ELF-1 (cell line): ENCODE data around the gene PPP1R12B.
A peak's percentile ranks its signal among the peaks of the same experiment; 100 is the strongest.
"Not testable (repeated sequence)": the region's sequence is repeated elsewhere in the genome, so short reads cannot be mapped to it uniquely, and the experiment has no call there.

Experiments used
- DNase-seq: peaks from one replicate; pipeline ENCODE4 v3.0.0-alpha.2; 2016; ENCODE audit warnings: low read depth, low spot score

The PPP1R12B gene

DNA sequence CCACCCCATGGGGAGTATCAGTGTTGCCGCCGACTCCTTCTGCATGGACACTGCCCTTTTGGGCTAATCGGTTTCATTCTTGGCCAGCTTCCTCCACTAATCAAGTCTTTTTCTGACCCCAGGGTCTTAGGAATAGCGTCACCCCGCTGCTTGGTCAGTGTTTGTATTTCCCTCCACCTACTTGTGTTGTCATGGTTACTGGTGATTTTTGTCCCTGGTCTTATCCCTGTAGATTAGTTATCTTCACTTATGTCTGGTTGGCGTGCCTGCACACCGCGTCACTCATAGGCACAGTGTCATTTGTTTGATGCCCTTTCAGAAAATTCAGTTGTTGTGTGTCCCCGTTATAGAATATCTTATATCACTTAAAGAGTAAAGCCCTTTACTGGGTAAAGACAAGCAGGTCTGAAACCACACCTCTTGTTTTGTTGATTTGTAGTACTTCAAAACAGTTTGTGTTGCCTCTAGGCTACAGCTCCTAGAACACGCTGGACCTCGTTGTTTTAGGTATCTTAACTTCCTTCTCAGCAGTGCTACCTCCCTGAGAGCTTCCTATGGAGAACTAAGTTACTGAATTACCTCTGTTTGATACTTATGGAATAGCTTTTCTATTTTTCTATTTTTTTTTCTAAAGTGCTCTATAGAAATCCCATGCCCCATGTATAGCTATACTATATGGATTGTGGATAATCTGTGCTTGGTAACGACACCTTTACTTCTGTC lies 868 bp downstream of the PPP1R12B start:
- no peak for DNase-seq

DNA sequence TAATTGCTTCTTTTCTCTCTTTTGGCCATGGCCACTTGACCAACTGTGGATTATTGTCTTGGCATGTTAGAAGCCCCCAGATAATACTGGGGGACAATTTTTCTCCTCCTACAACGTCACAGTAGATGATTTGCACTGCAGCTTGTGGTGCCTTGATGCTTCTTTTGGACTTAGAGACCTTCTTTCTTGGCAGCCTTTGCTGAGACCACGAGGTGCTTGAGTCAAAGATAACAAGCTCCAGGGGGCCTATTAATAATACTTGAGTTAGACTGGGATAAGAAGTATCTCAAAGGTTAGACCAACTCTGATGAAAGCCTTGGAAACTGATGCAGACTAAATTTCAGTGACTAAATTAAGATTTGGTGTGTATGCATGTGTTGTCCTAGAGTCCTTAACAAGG lies 3.2 kb downstream of the PPP1R12B start:
- no peak for DNase-seq

DNA sequence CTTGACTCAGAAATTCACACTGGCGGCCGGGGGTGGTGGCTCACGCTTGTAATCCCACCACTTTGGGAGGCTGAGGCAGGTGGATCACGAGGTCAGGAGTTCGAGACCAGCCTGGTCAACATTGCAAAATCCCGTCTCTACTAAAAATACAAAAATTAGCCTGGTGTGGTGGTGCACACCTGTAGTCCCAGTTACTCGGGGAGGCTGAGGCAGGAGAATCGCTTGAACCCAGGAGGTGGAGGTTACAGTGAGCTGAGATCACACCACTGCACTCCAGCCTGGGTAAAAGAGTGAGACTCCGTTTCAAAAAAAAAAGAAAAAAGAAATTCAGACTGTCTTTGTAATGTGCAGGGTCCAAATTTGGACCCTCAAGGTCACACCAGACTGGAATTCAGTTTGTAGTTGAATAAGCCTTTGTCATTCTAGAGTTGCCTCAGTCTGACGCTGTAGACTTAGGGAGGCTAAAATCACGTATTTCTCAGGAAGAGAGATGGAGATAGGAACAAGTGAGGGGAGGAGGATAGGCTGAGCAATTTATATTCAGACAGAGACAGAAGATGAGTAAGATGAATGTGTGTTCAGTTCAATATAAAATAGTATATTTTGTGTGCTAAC lies 4.2 kb downstream of the PPP1R12B start:
- DNase-seq: not testable (repeated sequence)

DNA sequence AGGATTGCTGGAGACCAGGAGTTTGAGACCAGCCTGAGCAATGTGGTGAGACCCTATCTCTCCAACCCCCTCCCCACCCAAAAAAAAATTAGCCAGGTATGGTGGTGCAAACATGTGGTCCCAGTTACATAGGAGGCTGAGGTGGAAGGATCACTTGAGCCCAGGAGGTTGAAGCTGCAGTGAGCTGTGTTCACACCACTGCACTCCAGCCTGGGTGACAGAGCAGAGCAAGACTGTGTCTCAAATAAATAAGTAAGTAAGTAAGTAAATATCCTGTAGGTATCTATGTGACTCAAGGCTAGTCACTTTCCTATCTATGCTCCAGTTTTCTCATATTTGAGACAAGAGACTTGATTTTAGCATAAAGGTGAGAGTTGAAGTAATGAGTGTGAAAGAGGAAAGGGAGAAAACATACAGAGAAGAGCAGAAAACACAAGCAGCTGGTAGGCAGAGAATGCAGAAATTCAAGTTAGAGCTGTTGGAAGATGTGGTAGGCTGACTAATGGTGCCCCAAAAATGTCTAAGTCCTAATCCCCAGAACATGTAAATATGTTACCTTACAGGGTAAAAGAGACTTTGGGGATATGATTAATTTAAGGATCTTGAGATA lies 7.5 kb downstream of the PPP1R12B start:
- no peak for DNase-seq

DNA sequence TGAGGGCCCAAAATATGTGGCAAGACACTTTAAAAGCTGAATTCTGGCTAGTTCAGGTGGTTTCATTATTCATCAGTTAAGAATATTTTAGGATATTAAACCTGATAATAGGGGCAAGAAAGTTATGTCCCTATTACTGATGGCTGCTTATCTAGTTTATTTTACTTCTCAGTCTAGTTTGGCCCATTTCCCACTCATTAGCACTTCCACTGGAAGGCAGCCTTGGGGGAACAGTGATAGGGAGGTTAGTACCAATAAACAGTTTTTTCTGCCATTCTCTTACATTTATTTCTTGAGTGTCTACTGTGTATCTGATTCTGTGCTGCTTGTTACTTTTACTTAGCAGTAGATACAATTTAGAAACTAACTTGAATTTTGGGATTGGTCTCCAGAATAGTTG lies 9.0 kb downstream of the PPP1R12B start:
- DNase-seq: no peak

DNA sequence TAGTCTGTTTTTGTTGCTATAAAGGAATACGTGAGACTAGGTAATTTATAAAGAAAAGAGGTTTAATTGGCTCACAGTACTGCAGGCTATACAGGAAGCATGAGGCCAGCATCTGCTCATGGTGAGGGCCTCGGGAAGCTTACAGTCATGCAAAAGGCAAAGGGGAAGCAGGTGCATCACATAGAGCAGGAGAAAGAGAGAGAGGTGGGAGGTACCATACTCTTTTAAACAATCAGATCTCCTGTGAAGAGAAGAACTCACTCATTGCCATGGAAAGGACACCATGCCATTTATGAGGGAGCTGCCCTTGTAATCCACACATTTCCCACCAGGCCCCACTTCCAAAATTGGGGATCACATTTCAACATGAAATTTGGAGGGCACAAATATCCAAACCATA lies 12.7 kb downstream of the PPP1R12B start:
- no peak for DNase-seq

DNA sequence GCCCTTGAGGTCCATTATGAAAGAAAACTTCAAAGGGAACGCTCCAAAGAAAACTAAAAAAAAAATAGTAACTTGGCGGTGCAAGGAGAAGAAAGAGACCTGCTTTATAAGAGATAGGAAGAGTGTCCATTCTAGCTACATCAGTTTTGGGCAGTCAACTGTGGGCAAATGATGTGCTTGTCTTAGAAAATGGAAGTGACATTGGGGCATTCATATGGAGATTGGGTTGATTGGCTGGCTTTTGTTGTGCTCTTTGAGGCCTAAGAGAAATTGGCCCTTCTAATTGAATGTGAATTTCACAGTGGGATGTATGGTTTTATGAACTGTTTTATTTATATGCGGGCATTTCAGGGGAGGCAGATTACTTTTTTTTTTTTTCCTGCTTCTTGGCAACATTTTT lies 13.2 kb downstream of the PPP1R12B start:
- DNase-seq: no peak

DNA sequence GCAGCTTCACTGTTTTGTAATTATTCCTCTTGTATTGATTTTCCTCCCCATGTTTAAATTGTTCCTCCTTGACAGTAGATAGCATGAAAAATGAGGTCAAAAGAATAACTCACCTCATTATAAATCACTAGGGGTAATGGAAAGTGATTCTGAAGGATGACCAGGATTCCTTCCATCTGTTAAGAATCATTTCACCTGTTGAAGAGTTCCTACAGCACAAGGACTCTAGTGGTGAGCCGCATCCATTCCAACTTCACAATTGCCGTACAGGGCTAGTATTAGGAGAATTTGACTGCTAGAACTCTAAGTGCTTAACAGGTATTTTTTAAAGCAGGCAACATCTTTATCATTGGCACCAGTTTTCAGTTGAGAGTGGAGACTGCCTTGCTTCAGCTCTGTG lies 13.7 kb downstream of the PPP1R12B start:
- no peak for DNase-seq

DNA sequence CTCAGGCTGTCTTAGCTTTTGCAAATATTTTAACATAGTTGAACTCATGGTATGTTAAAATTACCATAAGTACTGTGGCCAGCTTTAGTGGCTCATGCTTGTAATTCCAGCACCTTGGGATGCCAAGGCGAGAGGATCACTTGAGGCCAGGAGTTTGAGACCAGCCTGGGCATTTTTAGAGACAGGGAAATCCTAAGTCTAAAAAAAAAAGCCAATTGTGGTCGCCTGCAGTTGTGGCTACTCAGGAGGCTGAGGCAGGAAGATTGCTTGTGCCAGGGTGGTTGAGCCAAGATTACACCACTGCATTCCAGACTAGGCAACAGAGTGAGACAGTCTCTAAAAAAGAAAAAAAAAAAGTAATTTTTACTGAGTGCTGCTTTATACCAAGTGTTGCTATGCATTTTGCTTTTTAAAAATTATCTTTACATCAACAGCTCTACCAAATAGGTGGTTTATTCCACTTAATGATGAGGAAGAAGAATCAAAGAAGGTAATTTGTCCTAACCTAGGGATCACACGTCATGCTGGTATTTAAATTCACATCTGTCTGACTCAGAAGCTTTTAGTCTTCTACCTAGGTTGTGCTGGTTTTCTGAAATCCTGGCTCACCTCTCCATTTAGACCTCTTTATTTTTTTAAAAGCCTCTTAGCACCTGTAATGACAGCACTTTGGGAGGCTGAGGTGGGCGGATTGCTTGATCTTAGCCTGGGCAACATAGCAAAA lies 16.8 kb downstream of the PPP1R12B start:
- no peak for DNase-seq

DNA sequence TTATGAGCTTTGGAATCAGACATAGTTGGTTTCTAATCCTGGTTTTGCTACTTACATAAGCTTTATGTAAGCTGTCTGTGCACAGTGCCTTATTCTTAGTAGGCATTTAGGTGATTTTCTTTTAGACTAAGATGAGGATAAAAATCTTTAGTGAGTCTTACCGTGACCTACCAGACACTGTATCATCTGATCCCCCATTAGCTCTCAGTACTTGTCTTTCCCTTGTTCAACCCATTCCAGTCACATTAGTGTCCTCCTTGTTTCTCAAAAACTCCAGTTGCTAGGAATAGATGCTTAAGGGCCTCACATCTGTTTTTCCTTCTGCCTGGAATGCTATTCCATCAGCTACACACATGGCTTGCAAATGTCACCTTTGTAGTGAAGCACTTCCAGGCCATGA lies 18.8 kb downstream of the PPP1R12B start:
- no peak for DNase-seq

DNA sequence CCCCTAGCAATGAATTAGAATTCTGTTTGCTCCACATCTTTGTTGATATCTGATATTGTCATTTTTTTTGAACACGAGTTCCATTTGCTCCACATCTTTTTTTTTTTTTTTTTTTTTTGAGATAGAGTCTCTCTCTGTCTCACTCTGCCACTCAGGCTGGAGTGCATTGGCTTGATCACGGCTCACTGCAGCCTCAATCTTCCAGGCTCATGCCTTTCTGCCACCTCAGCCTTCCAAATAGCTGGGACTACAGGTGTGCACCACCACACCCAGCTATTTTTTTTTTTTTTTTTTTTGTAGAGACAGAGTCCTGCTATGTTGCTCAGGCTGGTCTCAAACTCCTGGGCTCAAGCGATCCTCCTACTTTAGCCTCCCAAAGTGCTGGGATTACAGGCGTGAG lies 22.4 kb downstream of the PPP1R12B start:
- DNase-seq: not testable (repeated sequence)

DNA sequence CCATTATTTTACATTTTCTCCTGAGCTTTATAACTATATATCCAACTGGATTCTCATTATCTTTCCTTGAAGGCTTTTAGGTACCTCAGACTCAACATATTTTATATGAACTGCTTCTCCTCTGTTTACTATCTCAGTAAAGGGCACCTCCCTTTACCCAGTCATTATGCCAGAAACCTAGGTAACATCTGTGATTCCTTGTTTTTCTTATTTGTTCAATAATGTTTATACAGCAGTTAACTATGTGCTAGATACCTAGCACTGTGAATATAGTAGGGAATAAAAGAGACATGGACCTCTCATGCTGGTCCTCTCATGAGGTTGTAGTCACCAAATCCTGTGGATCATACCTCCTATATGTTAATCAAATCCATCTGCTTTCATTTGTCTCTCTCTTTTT lies 25.6 kb downstream of the PPP1R12B start:
- DNase-seq: no peak

DNA sequence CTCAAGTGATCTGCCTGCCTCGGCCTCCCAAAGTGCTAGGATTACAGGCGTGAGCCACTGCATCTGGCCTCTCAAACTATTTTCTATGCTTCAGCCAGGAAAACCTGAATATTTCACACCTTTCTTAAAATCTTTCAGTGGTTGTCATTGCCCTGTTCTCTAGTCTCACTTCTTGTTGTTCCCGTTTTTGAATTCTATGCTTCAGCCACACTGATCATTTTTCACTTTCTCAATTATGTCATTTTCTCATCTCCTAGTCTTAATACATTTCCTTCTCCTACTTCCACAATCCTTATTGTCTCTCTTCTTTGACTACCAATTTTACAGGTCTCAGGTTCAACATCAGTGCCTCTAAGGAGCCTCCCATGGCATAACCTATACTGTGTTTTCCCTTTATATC lies 26.7 kb downstream of the PPP1R12B start:
- not testable (repeated sequence) for DNase-seq

DNA sequence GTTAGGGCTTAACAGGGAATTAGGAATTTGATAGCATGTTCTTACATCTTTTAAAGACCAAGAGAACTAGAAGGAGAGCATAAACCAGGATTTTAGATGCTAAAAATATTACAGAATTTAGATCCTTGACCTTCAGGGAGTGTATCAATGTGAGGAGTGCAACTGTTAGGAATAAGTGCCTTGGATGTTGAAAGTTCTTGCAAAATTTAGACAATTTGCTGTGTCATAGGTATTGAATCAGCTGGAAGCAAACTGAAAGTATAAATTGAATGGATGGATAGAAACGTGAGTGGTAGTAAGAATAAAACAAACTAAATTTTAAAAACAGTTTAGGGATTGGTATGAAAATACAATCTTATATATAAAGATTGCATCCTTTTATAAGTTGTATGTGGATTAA lies 27.7 kb downstream of the PPP1R12B start:
- DNase-seq: no peak

DNA sequence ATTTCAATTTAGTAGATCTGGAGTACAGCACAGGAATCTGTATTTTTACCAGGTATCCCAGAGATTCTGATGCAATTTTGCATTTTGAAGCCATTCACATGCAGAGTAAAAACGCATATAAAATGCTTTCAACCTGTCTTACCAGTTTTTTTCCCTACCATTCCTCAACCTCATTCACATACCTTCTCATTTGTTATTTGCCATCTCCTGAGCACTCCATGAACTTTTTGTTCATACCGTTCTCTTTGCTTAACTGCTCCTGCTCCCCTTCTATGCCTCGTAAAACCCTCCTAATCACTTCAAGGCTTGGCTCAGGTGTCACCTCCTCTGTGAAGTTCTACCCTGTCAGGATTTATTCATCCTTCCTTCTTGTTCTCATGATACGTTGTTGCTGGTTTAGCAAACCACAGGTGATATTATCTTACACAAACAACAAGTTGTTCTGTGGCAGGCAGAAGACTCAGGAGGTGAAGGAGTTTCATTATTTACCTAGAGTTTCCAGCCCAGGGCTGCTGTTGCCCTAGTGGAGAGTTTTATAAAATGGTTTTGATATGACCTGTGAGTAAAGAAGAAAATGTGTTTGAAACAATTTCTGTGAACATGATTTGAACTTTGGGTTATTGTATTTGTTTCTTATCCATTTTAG lies 31.5 kb downstream of the PPP1R12B start:
- peak; percentile 20 for DNase-seq

DNA sequence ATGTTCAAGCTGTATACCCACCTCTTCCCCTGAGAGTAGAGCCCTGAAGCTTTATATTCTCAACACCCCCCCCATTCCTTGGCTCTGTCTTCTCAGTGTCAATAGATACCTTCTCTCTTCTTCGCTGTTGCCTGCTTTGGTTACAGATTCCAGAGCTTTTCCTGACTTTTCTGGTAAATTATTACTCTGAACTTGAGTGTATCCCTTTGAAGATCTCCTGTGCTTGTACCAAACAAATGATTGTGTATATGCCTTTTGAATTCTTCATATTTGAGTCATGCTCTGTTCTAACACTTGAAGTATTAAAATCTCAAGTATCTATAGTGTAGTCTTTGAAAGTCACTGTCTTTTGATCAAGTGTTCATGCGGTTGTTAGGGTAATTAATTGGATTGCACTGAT lies 32.0 kb downstream of the PPP1R12B start:
- DNase-seq: not testable (repeated sequence)

DNA sequence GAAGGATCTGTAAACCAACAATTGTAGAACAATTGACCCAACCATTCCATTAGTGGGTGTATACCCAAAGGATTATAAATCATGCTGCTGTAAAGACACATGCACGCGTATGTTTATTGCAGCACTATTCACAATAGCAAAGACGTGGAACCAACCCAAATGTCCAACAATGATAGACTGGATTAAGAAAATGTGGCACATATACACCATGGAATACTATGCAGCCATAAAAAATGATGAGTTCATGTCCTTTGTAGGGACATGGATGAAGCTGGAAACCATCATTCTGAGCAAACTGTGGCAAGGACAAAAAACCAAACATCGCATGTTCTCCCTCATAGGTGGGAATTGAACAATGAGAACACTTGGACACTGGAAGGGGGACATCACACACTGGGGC lies 33.4 kb downstream of the PPP1R12B start:
- DNase-seq: not testable (repeated sequence)

DNA sequence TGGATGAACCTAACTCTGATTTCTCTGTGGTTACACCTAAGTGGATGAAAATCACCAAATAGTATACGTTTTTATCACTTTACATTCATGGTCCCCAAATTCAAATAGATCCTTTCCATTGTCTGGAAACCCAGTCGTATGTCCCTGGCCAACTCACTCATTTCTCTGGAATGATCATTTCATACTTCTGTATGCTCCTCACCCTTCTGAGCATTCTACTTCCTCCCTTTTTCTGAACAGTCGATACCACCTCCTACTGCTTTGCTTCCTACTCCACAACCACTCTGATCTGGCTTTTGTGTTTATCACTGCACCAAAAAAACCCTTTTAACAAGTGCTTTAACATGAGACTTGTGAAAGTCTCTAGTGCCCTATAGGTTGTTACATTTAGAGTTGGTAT lies 47.3 kb downstream of the PPP1R12B start:
- not testable (repeated sequence) for DNase-seq

DNA sequence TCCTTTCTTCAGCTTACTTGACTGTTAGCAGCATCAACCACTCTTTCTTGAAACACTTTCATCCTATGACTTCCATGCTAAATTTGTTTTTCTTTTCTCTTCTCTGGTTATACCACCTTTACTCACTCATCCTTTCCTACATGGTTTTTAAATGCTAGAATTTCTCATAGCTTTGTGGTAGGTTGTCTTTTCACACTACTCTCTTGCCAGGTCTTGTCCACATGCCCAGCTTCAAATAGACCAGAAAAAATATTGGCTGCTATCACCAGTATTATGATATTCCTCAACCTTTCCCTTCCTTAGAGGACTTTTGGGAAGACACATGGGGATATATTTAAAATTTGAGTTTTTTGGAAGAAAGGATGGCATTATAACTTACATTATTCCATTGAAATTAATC lies 48.8 kb downstream of the PPP1R12B start:
- no peak for DNase-seq

DNA sequence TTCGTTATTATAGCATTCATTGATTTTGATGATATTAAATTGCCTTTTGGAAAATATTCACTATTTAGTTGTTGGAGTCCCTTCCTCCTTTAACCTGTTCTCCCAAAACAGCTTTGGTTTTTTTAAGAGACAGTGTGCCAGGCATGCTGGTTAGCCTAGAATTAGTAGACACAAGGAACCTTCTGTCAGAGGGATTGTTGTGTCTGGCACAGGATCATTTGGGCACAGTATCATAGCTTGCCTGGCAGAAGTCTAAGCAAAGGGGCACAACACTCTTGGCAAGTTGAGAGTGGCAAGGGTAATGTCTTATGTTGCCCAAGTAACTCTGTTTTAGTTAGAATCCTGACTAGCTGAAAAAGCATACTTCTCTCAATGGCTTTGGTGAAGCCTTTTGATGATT lies 49.9 kb downstream of the PPP1R12B start:
- not testable (repeated sequence) for DNase-seq

DNA sequence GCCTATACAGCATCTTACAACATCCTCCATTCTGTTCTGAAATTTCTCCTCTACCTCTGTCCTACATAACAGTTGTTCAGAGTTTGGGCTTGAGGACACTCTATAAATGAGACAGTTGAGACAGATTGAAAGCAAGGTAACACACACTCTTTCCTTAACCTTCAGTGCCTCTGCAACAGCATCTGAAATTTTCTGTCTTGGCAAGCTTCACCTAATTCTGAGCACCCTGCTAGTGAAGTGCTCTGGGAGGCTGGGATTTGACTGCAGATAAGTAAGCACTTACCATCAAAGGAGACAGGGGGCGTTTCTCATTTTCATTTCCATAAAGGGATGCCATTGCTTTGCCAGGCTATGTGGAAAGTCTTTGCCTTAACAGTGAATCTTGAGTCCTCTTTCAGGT lies 53.3 kb downstream of the PPP1R12B start:
- not testable (repeated sequence) for DNase-seq

DNA sequence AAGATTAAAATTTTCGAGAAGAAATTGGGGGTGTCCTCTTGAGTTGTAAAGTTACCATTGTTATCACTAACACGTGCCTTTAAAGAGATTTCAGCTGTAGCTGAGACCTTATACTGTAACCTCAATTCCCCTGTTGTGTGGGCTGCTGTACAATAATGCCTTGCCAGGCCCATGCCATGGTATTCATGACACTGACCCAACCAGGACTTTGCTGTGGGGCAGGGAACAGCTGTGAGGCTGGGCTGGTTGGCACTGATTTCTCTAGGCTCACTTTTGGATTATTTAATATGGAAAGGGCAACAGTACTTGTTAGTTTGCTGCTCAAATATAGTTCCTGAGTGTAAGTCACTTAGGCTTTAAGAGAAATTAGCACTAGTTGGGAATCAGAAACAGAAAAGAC lies 54.9 kb downstream of the PPP1R12B start:
- not testable (repeated sequence) for DNase-seq
